NCI-H1930 (cell line): ENCODE measurements around the gene RNF19B.
"Not testable (repeated sequence)": the region's sequence is repeated elsewhere in the genome, so short reads cannot be mapped to it uniquely, and the experiment has no call there.

Experiments
- DNase-seq, 2 experiments: peaks; one replicate each; lab custom pipeline; 2025; lab: John Stamatoyannopoulos, UW

The RNF19B gene

GRCh38 chr1:32992489-32993323, 28.1 kb upstream of the RNF19B start:
- no peak for DNase-seq

- DNase-seq = no peak
Measured at GRCh38 chr1:32991819-32992488, 27.3 kb upstream of the RNF19B start.

- no peak for DNase-seq
Measured at GRCh38 chr1:32991386-32991785, 26.8 kb upstream of the RNF19B start.

DNA sequence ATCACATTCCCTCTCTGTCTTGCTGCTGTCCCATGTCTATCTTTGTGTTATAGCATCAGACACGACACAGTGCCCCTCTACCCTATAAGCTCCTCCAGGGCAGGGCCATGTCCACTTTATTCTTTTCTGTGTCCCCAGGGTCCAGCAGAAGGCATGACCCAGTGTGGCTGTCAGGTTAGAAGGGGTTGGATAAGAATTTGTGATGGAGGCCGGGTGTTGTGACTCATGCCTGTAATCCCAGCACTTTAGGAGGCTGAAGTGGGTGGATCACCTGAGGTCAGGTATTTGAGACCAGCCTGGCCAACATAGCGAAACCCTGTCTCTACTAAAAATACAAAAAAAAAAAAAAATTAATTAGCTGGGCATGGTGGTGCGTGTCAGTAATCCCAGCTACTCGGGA, 26.3 kb upstream of the RNF19B start:
- DNase-seq = no peak

GRCh38 chr1:32989160-32990050, 24.8 kb upstream of the RNF19B start:
- DNase-seq = no peak

DNA sequence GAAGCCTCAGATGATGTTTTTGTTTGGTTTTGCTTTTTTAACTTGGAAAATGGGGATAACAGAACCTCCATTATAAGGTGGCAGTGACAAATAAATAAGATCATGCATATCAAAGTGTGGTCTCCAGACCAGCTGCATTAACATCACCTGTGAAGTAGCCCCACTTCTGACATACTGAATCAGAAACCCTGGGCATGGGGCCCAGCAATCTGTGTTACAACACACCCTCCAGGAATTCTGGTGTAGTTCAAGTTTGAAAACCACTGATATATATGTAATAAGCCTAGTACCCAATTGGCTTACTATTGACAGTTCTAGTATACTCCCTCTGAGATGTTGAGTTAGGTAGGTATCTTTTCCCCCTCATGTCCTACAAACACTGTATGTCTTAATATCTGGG, 24.1 kb upstream of the RNF19B start:
- DNase-seq = no peak

GRCh38 chr1:32985226-32985625, 20.6 kb upstream of the RNF19B start:
- DNase-seq = no peak

GRCh38 chr1:32984455-32985171, 20.0 kb upstream of the RNF19B start:
- no peak for DNase-seq

DNA sequence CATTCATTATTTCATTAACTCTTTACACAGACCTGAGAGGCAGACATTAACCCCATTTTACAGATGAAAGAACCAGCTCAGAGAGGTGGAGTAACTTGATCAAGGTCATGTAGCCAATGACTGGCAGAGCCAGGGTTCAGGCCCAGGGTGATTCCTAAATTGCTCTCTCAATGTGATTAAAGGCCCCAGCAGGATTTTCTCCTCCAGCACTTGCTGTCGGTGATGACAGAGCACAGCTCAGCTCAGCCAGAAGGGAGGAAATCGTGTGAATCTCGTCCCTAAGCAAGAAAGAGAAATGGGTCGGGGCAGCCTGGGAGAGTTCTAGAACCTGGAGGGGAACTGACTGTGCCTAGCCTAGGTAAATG, 19.5 kb upstream of the RNF19B start:
- no peak for DNase-seq

DNA sequence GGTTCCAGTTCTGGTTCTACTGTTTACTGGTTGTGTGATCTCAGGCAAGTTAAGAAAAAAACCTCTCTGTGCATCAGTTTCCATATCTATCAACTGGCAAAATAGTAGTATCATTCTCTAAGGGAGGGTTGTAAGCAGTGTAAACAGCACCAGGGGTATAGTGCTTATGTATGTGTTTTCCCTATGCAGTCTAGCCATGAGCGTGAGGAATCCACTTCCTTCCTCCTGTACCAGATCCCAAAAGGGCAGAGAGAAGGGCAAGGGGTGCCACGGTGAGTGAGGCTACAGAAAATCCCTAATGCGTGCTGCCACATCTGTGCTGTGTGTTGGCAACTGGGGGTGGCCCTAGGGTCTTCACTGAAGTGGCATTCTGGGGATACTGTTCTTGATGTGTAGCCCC, 18.4 kb upstream of the RNF19B start:
- DNase-seq = no peak

DNA sequence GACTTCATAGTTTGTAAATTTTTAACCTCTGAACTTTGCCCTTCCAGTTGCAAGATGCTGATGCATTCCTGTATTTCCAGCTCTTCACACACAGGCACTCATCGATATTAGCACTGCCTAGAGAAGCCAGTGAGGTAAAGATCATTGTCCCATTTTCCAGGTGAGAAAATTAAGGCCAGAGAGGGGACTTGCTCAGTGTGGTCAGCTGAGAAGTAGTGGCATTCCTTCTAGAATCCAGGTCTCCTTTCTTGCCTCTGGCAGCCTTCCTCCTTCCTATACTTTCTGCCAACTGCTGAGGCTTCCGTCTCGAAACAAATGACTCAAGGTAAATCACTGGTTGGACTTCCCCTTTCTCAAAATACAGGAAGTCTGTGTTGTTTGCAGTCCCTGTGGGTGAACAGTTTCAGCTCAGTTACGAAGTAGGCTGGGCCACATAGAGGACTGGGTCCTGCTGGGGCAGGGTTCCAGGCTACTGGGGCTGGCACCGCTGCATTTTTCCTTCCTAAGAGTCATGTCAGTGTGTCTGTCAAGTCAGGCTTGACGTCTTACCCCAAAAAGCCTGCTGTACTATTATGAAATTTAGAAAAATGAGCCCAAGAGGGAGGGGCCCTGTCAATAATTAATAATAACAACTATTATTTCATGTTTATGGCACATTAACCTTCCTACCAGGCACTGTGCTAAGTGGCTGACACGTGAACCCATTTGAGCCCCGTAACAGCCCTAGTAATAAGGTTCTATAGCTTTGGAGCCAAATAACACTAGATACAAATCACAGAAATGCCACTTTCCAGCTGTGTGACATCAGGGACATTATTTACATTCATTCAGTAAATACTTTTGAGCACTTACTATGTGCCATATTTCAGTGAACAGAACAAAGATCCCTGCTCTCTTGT, 16.6 kb upstream of the RNF19B start:
- no peak for DNase-seq

DNA sequence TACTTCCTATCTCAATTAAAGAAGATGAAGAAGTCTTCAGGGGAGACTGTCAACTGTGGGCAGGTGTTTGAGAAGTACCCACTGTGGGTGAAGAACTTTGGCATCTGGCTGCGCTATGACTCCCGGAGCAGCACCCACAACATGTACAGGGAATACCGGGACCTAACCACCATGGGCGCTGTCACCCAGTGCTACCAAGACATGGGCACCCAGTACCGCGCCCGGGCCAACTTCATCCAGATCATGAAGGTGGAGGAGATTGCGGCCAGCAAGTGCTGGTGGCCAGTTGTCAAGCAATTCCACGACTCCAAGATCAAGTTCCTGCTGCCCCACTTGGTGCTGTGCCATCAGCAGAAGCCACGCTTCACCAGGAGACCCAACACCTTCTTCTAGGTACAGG, 15.5 kb upstream of the RNF19B start:
- no peak for DNase-seq

GRCh38 chr1:32978854-32979253, 14.2 kb upstream of the RNF19B start:
- DNase-seq = no peak

DNA sequence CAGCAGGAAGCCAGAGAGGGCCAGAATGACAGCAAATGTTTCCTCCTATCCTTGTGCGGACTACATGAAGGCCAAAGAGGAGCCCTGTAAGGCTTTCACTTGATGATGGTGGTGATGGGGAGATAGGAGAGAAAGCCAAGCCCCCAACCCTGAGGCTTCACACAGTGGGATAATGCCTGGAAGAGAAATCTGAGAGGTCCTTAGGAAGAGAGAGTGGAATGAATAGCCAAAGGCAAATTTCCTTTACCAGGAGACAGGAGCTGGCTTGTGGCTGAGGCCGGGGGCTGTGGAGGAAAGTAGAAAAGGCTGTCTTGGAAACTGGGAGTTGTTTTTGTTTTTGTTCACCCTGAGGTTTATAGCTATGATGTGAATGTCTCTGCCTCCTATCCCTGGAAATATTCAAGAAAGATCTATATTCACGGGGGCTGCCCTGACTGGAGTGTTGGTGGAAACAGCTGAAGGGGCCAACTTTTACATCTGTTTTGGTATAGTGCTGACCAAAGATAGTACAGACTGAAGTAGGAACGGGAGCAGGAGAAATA, 13.0 kb upstream of the RNF19B start:
- no peak for DNase-seq

GRCh38 chr1:32975055-32975454, 10.4 kb upstream of the RNF19B start:
- DNase-seq = not testable (repeated sequence)

DNA sequence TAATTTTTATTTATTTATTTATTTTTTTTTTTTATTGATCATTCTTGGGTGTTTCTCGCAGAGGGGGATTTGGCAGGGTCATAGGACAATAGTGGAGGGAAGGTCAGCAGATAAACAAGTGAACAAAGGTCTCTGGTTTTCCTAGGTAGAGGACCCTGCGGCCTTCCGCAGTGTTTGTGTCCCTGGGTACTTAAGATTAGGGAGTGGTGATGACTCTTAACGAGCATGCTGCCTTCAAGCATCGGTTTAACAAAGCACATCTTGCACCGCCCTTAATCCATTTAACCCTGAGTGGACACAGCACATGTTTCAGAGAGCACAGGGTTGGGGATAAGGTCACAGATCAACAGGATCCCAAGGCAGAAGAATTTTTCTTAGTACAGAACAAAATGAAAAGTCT, 8.8 kb upstream of the RNF19B start:
- DNase-seq = not testable (repeated sequence)

DNA sequence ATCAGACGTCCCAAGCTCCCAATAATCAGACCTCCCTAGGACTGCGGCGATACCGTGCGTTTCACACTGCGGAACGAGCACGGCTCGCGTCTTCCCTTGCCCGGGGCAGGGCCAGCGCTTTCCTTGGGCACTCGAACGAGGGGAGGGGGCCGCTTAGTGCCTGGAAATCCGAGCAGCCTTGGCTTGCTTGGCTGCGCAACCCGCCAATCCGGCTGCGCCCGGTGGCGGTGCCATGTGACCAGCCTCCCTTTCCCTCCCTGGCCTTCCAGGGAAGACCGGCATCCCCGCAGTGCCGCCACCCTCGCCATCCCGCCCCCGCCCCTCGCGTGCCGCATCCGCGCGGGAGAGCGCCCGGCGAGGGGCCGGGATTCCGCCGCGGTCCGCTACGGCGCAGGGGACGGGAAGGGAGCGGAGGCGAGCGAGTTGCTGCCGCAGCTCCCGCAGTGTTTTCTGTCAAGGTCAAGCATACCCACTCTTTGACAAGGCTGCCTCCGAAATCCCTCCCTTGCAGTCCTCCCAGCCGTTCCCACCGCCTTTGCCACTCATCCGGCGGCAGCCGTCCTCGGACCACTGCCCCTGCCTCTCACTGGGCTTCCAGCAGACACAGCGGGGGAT, 8.3 kb upstream of the RNF19B start:
- peak; percentile 60 to 78 for DNase-seq

GRCh38 chr1:32971576-32971975, 7.0 kb upstream of the RNF19B start:
- no peak for DNase-seq

DNA sequence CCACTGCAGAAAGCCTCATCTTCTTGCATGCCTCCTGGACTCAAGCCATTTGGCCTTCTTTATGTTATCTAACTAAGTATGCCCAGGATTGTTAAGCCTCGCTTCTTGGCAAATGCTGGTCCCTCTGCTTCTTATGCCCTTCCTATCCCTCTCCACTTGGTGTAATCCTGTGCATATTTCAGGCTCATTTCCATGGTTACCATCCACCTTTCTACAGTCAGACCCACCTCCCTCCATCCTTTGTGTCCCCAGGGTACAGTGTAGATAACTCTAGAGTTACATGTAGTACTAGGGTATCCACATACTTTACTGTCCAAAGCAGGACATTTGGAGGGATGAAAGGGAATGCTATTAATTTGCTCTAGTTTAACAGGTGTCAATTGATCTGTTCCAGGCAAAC, 6.5 kb upstream of the RNF19B start:
- DNase-seq = no peak

DNA sequence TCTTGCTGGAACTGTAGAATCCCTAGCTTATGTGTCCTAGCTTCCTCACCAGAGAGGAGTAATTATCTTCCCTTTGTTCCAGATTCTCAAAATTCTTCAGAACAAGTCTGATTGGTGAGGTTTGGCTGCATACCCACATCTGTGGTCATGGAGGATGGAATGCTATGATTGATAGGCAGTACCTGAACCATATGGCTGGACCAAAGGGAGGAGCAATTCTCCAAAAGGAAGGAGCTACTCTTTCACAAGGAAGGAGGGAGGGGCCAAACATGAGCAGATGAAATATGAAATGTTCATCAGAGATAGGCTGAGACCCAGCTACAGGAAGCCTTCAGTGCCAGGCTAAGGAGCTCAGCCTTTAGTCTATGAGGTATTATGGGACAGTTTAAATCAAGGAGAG, 5.0 kb upstream of the RNF19B start:
- DNase-seq = no peak
